Cardiac muscle cell (in vitro differentiated cells and primary cell): Measurements from ENCODE around the gene HOXD8. TPM values are rescaled to one million over a fixed set of nuclear protein-coding genes. Genes with fewer than 3 reads are reported as not detected.

ENCODE experiments used
- DNase-seq, 2 donors: peaks; one replicate each; pipeline versions ENCODE4 v3.0.0 to v3.0.0-alpha.2; 2010 to 2017; ENCODE audit warnings: low read depth in 1 of 2, low spot score in 1 of 2
- H3K27ac ChIP-seq: fragments of 200-600 bp; sonication (generic); 2 replicates; pipeline ENCODE4 v1.5.1; 2016
- H3K27me3 ChIP-seq: fragments of 200-600 bp; sonication (generic); 2 replicates; pipeline ENCODE4 v1.6.0; 2016; ENCODE audit warnings: control low read depth
- H3K36me3 ChIP-seq: fragments of 200-600 bp; sonication (generic); 2 replicates; pipeline ENCODE4 v1.5.1; 2016; ENCODE audit warnings: control low read depth
- H3K4me1 ChIP-seq: fragments of 200-600 bp; sonication (generic); 2 replicates; pipeline ENCODE4 v1.8.1; 2017; ENCODE audit warnings: low read depth, mild to moderate bottlenecking, mixed run types
- H3K4me3 ChIP-seq: fragments of 200-600 bp; sonication (generic); 2 replicates; pipeline ENCODE4 v1.5.1; 2016; ENCODE audit warnings: mild to moderate bottlenecking
- H3K9me3 ChIP-seq: fragments of 200-600 bp; sonication (generic); 2 replicates; pipeline ENCODE4 v1.5.1; 2017; ENCODE audit warnings: low read depth, mild to moderate bottlenecking, control low read depth
- polyA plus RNA-seq: library from polyadenylated mRNA; unstranded; fragments of >200 nt; fragmentation: Nextera tagmentation; extraction: Ambion mirVana; gene quantifications from 2 replicates; pipeline ENCODE4 v1.2.1, GENCODE V29; 2016
- total RNA-seq: library from RNA; depleted of rRNA; stranded (reverse); fragments of >200 nt; gene quantifications from 2 replicates; pipeline ENCODE4 v1.2.3, GENCODE V29; 2016
- TF ChIP-seq, protein P1 (sequence below): IDR thresholded peaks from 2 replicates; pipeline ENCODE4 v1.5.1; 2012; ENCODE audit warnings: low read depth, mild to moderate bottlenecking, low read length

The HOXD8 gene
- total and polyA plus RNA-seq, 2 experiments from 2014 or later, result not detected

DNA sequence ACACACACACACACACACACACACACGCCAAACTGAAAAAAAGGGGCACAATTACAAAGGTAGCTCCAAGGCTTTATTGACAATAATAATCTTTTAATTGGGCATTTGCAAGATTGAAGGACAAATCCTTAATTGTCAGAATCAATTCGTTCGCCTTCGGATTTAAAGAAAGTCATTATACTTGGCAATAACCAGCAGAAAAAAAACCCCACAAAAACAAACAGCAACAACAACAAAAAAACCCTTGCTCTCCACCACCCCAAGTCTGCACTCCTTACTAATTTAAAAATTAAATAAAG, 1.8 kb upstream of the HOXD8 start:
- H3K36me3 ChIP-seq, result no peaks in the 10 kb centered on the region
- TF ChIP-seq, protein P1, sequence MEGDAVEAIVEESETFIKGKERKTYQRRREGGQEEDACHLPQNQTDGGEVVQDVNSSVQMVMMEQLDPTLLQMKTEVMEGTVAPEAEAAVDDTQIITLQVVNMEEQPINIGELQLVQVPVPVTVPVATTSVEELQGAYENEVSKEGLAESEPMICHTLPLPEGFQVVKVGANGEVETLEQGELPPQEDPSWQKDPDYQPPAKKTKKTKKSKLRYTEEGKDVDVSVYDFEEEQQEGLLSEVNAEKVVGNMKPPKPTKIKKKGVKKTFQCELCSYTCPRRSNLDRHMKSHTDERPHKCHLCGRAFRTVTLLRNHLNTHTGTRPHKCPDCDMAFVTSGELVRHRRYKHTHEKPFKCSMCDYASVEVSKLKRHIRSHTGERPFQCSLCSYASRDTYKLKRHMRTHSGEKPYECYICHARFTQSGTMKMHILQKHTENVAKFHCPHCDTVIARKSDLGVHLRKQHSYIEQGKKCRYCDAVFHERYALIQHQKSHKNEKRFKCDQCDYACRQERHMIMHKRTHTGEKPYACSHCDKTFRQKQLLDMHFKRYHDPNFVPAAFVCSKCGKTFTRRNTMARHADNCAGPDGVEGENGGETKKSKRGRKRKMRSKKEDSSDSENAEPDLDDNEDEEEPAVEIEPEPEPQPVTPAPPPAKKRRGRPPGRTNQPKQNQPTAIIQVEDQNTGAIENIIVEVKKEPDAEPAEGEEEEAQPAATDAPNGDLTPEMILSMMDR, result no peak
- no peak overlapping the region for H3K4me3 ChIP-seq
- no peak overlapping the region for H3K27ac ChIP-seq
- no peaks in the 10 kb centered on the region for H3K9me3 ChIP-seq
- no peak for DNase-seq
- no peaks in the 10 kb centered on the region for H3K4me1 ChIP-seq
- H3K27me3 ChIP-seq, result peaks cover 100% of the 10 kb centered on the region

DNA sequence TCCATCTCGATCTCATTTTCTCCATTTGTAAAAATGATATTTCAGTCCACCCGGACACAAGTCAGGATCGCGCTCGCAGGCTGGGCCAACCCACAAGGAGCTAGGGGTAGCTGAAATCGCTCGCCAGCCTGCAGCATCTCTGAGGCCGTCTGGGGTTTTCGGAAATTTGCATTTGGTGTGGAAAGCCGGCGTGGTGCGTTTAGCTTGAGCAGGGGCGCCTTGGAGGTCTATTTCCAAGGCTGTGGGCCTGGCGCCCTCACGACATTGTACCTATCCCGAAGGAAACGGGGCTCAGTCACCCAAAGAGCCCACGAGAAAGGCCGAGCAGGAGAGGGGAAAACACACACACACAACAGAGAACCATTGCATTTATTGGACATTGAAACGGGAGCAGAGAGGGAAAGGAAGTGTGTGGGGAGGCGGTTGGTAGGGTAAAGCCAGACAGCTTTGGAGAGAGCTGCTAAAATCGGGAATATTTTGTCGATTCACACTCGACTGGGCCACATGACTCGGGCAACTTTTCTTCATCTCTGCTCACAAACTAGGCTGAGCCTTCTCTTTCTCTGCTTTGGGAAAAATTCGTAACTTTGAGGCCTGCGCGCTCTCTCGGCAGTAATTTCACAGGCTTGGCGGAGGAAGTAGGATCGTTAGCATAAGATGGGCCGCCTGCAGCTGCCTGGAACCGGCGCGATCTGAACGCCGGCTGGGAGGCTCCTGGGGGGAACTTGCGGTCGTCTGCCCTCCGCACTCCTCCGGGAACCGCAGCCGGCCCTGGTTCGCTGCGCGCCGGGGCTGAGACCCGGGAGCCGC, 1.1 kb upstream of the HOXD8 start:
- DNase-seq, result no peak
- Histone ChIP-seq H3K4me3 (no peak overlapping the region), H3K36me3 (no peaks in the 10 kb centered on the region), H3K9me3 (no peaks in the 10 kb centered on the region), H3K27me3 (peaks cover 100% of the 10 kb centered on the region), H3K27ac (no peak overlapping the region), H3K4me1 (no peaks in the 10 kb centered on the region)
- TF ChIP-seq, protein P1, result no peak

DNA sequence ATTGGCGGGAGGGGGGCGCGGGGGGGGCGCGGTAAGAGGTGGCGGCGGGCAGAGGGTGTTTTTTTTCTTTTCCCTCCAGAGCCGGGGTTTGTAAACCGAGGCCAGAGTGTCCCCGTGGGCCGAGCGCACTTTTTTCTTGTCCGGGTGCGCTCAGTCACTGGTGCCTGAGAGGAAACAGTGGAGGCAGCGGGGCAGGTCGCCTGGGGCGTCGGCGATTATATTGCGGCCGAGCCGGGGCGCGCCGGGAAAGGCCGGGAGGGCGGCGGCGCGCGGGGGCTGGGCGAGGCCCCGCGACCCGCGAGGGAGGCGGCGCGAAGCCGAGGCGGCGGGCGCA, 275 bp downstream of the HOXD8 start:
- no peaks in the 10 kb centered on the region for H3K9me3 ChIP-seq
- peaks cover 100% of the 10 kb centered on the region for H3K27me3 ChIP-seq
- TF ChIP-seq, protein P1, result no peak
- no peaks in the 10 kb centered on the region for H3K4me1 ChIP-seq
- H3K36me3 ChIP-seq, result no peaks in the 10 kb centered on the region
- H3K27ac ChIP-seq, result no peak overlapping the region
- peak overlapping the region; percentile 35 for H3K4me3 ChIP-seq
- no peak for DNase-seq

DNA sequence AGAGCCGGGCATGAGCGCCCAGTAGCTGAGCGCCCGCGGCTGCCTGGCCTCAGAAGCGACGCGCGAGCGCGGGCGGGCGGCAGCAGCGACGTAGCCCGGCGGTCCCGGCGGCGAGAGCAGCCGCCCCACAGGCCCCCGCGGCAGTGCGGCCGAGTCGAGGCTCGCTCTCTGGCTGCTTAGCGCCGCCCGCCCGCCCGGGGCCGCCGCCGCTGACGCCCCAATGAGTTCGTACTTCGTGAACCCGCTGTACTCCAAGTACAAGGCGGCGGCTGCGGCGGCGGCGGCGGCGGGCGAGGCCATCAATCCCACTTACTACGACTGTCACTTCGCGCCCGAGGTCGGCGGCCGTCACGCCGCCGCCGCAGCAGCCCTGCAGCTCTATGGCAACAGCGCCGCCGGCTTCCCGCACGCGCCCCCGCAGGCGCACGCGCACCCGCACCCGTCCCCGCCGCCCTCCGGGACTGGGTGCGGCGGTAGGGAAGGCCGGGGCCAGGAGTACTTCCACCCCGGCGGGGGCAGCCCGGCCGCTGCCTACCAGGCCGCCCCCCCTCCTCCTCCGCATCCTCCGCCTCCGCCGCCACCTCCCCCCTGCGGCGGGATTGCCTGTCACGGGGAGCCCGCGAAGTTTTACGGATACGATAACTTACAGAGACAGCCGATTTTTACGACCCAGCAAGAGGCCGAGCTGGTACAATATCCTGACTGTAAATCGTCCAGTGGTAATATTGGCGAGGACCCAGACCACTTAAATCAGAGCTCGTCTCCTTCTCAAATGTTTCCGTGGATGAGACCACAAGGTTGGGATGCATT, 847 bp downstream of the HOXD8 start:
- H3K27me3 ChIP-seq, result peaks cover 100% of the 10 kb centered on the region
- TF ChIP-seq, protein P1, result no peak
- peak overlapping the region; percentile 35 for H3K4me3 ChIP-seq
- DNase-seq, result peak in 1 of 2 donors; percentile 65
- no peak overlapping the region for H3K27ac ChIP-seq
- H3K36me3 ChIP-seq, result no peaks in the 10 kb centered on the region
- no peaks in the 10 kb centered on the region for H3K4me1 ChIP-seq
- H3K9me3 ChIP-seq, result no peaks in the 10 kb centered on the region

DNA sequence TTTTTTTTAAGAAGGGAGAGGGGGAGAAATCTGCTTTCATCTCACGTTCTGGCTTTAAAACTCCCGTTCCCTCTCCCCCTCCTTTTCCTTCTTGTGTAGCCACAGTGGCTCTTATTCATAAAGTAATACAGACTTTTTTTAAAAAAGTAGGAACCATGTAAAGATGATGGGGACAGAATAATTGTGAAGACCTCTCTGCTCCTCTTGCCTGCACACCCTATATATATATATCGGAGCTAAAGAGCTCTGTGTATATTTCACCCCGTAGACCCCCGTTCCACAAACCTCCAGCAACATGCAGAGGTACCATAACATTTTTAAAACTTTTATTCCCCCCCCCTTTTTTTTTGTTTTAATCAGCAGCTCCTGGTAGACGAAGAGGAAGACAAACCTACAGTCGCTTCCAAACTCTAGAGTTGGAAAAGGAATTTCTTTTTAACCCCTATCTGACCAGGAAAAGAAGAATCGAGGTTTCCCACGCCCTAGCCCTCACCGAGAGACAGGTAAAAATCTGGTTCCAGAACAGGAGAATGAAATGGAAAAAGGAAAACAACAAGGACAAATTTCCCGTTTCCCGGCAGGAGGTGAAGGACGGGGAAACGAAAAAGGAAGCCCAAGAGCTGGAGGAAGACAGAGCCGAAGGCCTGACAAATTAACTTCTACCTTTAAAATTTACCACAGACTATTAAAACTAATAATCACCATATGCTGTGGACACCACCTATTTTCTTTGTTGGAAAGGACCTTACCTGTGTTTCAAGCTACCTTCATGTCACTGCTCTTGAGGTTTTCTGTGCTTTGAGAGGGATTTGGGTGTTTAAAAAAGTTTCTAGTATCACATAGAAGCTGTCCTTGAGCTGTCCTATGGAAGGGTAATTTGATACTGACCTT, 1.7 kb downstream of the HOXD8 start:
- H3K36me3 ChIP-seq, result no peaks in the 10 kb centered on the region
- TF ChIP-seq, protein P1, result no peak
- peaks cover 100% of the 10 kb centered on the region for H3K27me3 ChIP-seq
- no peak for DNase-seq
- H3K4me1 ChIP-seq, result no peaks in the 10 kb centered on the region
- peak overlapping the region; percentile 35 for H3K4me3 ChIP-seq
- H3K27ac ChIP-seq, result no peak overlapping the region
- no peaks in the 10 kb centered on the region for H3K9me3 ChIP-seq
